ENCODE results near the gene GPR26.

The GPR26 gene

DNA sequence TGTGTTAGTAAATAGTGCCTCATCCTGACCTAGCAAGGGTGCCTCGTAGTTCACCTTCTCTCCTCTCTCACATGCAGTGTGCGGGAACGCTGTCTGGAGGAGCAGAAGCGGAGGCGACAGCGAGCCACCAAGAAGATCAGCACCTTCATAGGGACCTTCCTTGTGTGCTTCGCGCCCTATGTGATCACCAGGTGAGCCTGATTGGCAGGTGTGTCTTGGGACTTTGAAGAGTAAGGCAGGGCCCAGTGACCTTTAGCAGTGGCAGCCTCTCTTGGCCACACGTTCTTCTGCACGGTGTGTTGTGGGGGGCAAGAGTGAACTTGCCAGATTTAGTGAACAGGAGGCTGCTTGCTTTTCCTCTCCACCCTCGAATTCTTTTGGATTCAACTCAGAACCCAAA is 8.6 kb downstream of the GPR26 start:
- Histone ChIP-seq H3K9ac (ENCODE audit: low read depth in 1 of 2, low read length in 2 of 2) (no peak overlapping the region), H3K9me3 (ENCODE audit: control insufficient read depth in 2 of 2, low read length in 2 of 2) (no peaks in the 10 kb centered on the region), H3K4me3 (ENCODE audit: low read length in 2 of 2) (no peak overlapping the region), H3K27ac (ENCODE audit: low read depth in 2 of 2, low read length in 2 of 2) (no peak overlapping the region), H3K4me1 (ENCODE audit: control insufficient read depth in 2 of 2, insufficient read depth in 2 of 2, low read length in 2 of 2) (no peaks in the 10 kb centered on the region), H3K36me3 (ENCODE audit: control insufficient read depth in 2 of 2, insufficient read depth in 2 of 2, low read length in 2 of 2) (no peaks in the 10 kb centered on the region), H3K27me3 (ENCODE audit: control insufficient read depth in 2 of 2, insufficient read depth in 2 of 2, low read length in 2 of 2) (peaks cover 0 to 2% of the 10 kb centered on the region in 2 donors)

DNA sequence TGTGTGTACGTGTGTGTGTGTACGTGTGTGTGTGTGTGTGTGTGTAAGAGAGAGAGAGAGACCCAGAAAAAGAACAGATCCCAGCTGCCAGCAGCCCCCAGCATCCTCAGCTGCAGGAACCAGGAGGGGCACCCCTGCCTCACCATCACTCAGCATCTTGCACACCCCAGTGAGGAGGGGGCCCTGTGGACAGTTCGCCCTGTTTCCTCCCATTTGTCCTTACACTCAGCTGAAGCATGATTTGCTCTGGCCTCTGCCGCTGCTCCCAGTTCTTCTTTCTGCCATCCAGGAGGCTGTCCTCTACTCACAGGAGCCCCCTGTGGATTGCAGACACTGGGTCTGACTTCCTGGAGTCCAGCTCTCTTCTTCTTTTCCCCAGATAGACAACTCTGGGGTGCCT is 9.7 kb downstream of the GPR26 start:
- Histone ChIP-seq H3K36me3 (ENCODE audit: control insufficient read depth in 2 of 2, insufficient read depth in 2 of 2, low read length in 2 of 2) (no peaks in the 10 kb centered on the region), H3K4me1 (ENCODE audit: control insufficient read depth in 2 of 2, insufficient read depth in 2 of 2, low read length in 2 of 2) (no peaks in the 10 kb centered on the region), H3K27ac (ENCODE audit: low read depth in 2 of 2, low read length in 2 of 2) (no peak overlapping the region), H3K27me3 (ENCODE audit: control insufficient read depth in 2 of 2, insufficient read depth in 2 of 2, low read length in 2 of 2) (peaks cover 0 to 2% of the 10 kb centered on the region in 2 donors), H3K4me3 (ENCODE audit: low read length in 2 of 2) (no peak overlapping the region), H3K9ac (ENCODE audit: low read depth in 1 of 2, low read length in 2 of 2) (no peak overlapping the region), H3K9me3 (ENCODE audit: control insufficient read depth in 2 of 2, low read length in 2 of 2) (no peaks in the 10 kb centered on the region)

DNA sequence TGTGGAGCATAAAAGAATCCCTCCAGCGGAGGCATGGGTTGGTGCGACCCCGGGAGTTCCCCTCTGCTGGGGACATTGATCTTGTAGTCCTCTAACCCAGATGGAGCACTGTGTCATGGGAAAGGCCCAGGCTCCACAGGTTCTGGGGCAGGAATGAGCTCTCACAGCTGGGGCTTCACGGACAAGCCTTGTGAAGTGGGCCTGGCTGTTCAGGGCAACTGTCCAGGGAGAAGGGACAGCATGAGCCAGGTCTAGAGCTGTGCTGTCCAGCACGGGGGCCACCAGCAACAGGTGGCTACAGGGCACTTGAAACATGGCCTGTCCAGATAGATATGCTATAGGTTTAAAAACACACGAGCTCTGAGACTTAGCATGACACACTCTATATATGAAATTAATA is 11.4 kb downstream of the GPR26 start:
- no peak overlapping the region for H3K4me3 ChIP-seq (ENCODE audit: low read length in 2 of 2)
- H3K9ac ChIP-seq (ENCODE audit: low read depth in 1 of 2, low read length in 2 of 2) = no peak overlapping the region
- H3K27me3 ChIP-seq (ENCODE audit: control insufficient read depth in 2 of 2, insufficient read depth in 2 of 2, low read length in 2 of 2) = no peaks in the 10 kb centered on the region
- no peaks in the 10 kb centered on the region for H3K4me1 ChIP-seq (ENCODE audit: control insufficient read depth in 2 of 2, insufficient read depth in 2 of 2, low read length in 2 of 2)
- no peaks in the 10 kb centered on the region for H3K36me3 ChIP-seq (ENCODE audit: control insufficient read depth in 2 of 2, insufficient read depth in 2 of 2, low read length in 2 of 2)
- no peak overlapping the region for H3K27ac ChIP-seq (ENCODE audit: low read depth in 2 of 2, low read length in 2 of 2)
- no peaks in the 10 kb centered on the region for H3K9me3 ChIP-seq (ENCODE audit: control insufficient read depth in 2 of 2, low read length in 2 of 2)

GRCh38 chr10:123678376-123678775 is 12.2 kb downstream of the GPR26 start:
- no peaks in the 10 kb centered on the region for H3K36me3 ChIP-seq (ENCODE audit: control insufficient read depth in 2 of 2, insufficient read depth in 2 of 2, low read length in 2 of 2)
- H3K9ac ChIP-seq (ENCODE audit: low read depth in 1 of 2, low read length in 2 of 2) = no peak overlapping the region
- H3K4me3 ChIP-seq (ENCODE audit: low read length in 2 of 2) = no peak overlapping the region
- no peaks in the 10 kb centered on the region for H3K27me3 ChIP-seq (ENCODE audit: control insufficient read depth in 2 of 2, insufficient read depth in 2 of 2, low read length in 2 of 2)
- H3K27ac ChIP-seq (ENCODE audit: low read depth in 2 of 2, low read length in 2 of 2) = no peak overlapping the region
- no peaks in the 10 kb centered on the region for H3K9me3 ChIP-seq (ENCODE audit: control insufficient read depth in 2 of 2, low read length in 2 of 2)
- H3K4me1 ChIP-seq (ENCODE audit: control insufficient read depth in 2 of 2, insufficient read depth in 2 of 2, low read length in 2 of 2) = no peaks in the 10 kb centered on the region

DNA sequence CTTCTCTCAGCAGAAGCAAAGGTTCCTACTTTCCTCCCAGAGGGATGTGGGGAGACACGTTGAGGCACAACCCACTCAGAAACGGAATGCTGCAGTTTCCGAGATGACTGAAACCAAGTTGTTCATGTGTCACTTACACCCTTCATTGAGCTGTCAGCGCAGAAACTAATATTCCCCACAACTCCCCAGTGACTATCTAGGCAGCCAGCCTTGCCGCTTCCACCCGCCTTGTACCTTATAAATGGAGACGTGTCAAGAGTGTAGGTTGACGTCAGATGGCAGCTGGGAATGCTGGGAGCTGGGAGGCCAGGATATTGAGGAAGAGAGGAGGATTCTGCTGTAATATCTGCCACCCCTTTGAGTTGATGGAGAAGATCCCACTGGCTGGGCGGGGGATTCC is 15.1 kb downstream of the GPR26 start:
- Histone ChIP-seq H3K36me3 (ENCODE audit: control insufficient read depth in 2 of 2, insufficient read depth in 2 of 2, low read length in 2 of 2) (no peaks in the 10 kb centered on the region), H3K27me3 (ENCODE audit: control insufficient read depth in 2 of 2, insufficient read depth in 2 of 2, low read length in 2 of 2) (no peaks in the 10 kb centered on the region), H3K9me3 (ENCODE audit: control insufficient read depth in 2 of 2, low read length in 2 of 2) (no peaks in the 10 kb centered on the region), H3K4me3 (ENCODE audit: low read length in 2 of 2) (no peak overlapping the region), H3K4me1 (ENCODE audit: control insufficient read depth in 2 of 2, insufficient read depth in 2 of 2, low read length in 2 of 2) (no peaks in the 10 kb centered on the region), H3K27ac (ENCODE audit: low read depth in 2 of 2, low read length in 2 of 2) (no peak overlapping the region), H3K9ac (ENCODE audit: low read depth in 1 of 2, low read length in 2 of 2) (no peak overlapping the region)

GRCh38 chr10:123682477-123682876 is 16.3 kb downstream of the GPR26 start:
- no peak overlapping the region for H3K9ac ChIP-seq (ENCODE audit: low read depth in 1 of 2, low read length in 2 of 2)
- H3K36me3 ChIP-seq (ENCODE audit: control insufficient read depth in 2 of 2, insufficient read depth in 2 of 2, low read length in 2 of 2) = no peaks in the 10 kb centered on the region
- H3K4me1 ChIP-seq (ENCODE audit: control insufficient read depth in 2 of 2, insufficient read depth in 2 of 2, low read length in 2 of 2) = no peaks in the 10 kb centered on the region
- no peaks in the 10 kb centered on the region for H3K27me3 ChIP-seq (ENCODE audit: control insufficient read depth in 2 of 2, insufficient read depth in 2 of 2, low read length in 2 of 2)
- no peak overlapping the region for H3K4me3 ChIP-seq (ENCODE audit: low read length in 2 of 2)
- H3K27ac ChIP-seq (ENCODE audit: low read depth in 2 of 2, low read length in 2 of 2) = no peak overlapping the region
- H3K9me3 ChIP-seq (ENCODE audit: control insufficient read depth in 2 of 2, low read length in 2 of 2) = no peaks in the 10 kb centered on the region

- Histone ChIP-seq H3K4me1 (ENCODE audit: control insufficient read depth in 2 of 2, insufficient read depth in 2 of 2, low read length in 2 of 2) (no peaks in the 10 kb centered on the region), H3K27me3 (ENCODE audit: control insufficient read depth in 2 of 2, insufficient read depth in 2 of 2, low read length in 2 of 2) (no peaks in the 10 kb centered on the region), H3K9ac (ENCODE audit: low read depth in 1 of 2, low read length in 2 of 2) (no peak overlapping the region), H3K9me3 (ENCODE audit: control insufficient read depth in 2 of 2, low read length in 2 of 2) (no peaks in the 10 kb centered on the region), H3K36me3 (ENCODE audit: control insufficient read depth in 2 of 2, insufficient read depth in 2 of 2, low read length in 2 of 2) (no peaks in the 10 kb centered on the region), H3K4me3 (ENCODE audit: low read length in 2 of 2) (no peak overlapping the region), H3K27ac (ENCODE audit: low read depth in 2 of 2, low read length in 2 of 2) (no peak overlapping the region)
Measured at GRCh38 chr10:123683459-123683858, 17.3 kb downstream of the GPR26 start.

- Histone ChIP-seq H3K27ac (ENCODE audit: low read depth in 2 of 2, low read length in 2 of 2) (no peak overlapping the region), H3K36me3 (ENCODE audit: control insufficient read depth in 2 of 2, insufficient read depth in 2 of 2, low read length in 2 of 2) (no peaks in the 10 kb centered on the region), H3K4me1 (ENCODE audit: control insufficient read depth in 2 of 2, insufficient read depth in 2 of 2, low read length in 2 of 2) (no peaks in the 10 kb centered on the region), H3K27me3 (ENCODE audit: control insufficient read depth in 2 of 2, insufficient read depth in 2 of 2, low read length in 2 of 2) (no peaks in the 10 kb centered on the region), H3K9me3 (ENCODE audit: control insufficient read depth in 2 of 2, low read length in 2 of 2) (no peaks in the 10 kb centered on the region), H3K4me3 (ENCODE audit: low read length in 2 of 2) (no peak overlapping the region), H3K9ac (ENCODE audit: low read depth in 1 of 2, low read length in 2 of 2) (no peak overlapping the region)
Measured at GRCh38 chr10:123683865-123684264, 17.7 kb downstream of the GPR26 start.

GRCh38 chr10:123685260-123685659 is 19.1 kb downstream of the GPR26 start:
- Histone ChIP-seq H3K9me3 (ENCODE audit: control insufficient read depth in 2 of 2, low read length in 2 of 2) (no peaks in the 10 kb centered on the region), H3K4me1 (ENCODE audit: control insufficient read depth in 2 of 2, insufficient read depth in 2 of 2, low read length in 2 of 2) (no peaks in the 10 kb centered on the region), H3K9ac (ENCODE audit: low read depth in 1 of 2, low read length in 2 of 2) (no peak overlapping the region), H3K4me3 (ENCODE audit: low read length in 2 of 2) (no peak overlapping the region), H3K27ac (ENCODE audit: low read depth in 2 of 2, low read length in 2 of 2) (no peak overlapping the region), H3K27me3 (ENCODE audit: control insufficient read depth in 2 of 2, insufficient read depth in 2 of 2, low read length in 2 of 2) (no peaks in the 10 kb centered on the region), H3K36me3 (ENCODE audit: control insufficient read depth in 2 of 2, insufficient read depth in 2 of 2, low read length in 2 of 2) (no peaks in the 10 kb centered on the region)

- Histone ChIP-seq H3K9ac (ENCODE audit: low read depth in 1 of 2, low read length in 2 of 2) (no peak overlapping the region), H3K9me3 (ENCODE audit: control insufficient read depth in 2 of 2, low read length in 2 of 2) (no peaks in the 10 kb centered on the region), H3K36me3 (ENCODE audit: control insufficient read depth in 2 of 2, insufficient read depth in 2 of 2, low read length in 2 of 2) (no peaks in the 10 kb centered on the region), H3K27me3 (ENCODE audit: control insufficient read depth in 2 of 2, insufficient read depth in 2 of 2, low read length in 2 of 2) (no peaks in the 10 kb centered on the region), H3K27ac (ENCODE audit: low read depth in 2 of 2, low read length in 2 of 2) (no peak overlapping the region), H3K4me3 (ENCODE audit: low read length in 2 of 2) (no peak overlapping the region), H3K4me1 (ENCODE audit: control insufficient read depth in 2 of 2, insufficient read depth in 2 of 2, low read length in 2 of 2) (no peaks in the 10 kb centered on the region)
Measured at GRCh38 chr10:123687758-123688157, 21.6 kb downstream of the GPR26 start.

GRCh38 chr10:123689880-123690279 is 23.7 kb downstream of the GPR26 start:
- no peak overlapping the region for H3K4me3 ChIP-seq (ENCODE audit: low read length in 2 of 2)
- H3K9ac ChIP-seq (ENCODE audit: low read depth in 1 of 2, low read length in 2 of 2) = no peak overlapping the region
- H3K4me1 ChIP-seq (ENCODE audit: control insufficient read depth in 2 of 2, insufficient read depth in 2 of 2, low read length in 2 of 2) = no peaks in the 10 kb centered on the region
- H3K36me3 ChIP-seq (ENCODE audit: control insufficient read depth in 2 of 2, insufficient read depth in 2 of 2, low read length in 2 of 2) = no peaks in the 10 kb centered on the region
- no peaks in the 10 kb centered on the region for H3K9me3 ChIP-seq (ENCODE audit: control insufficient read depth in 2 of 2, low read length in 2 of 2)
- no peak overlapping the region for H3K27ac ChIP-seq (ENCODE audit: low read depth in 2 of 2, low read length in 2 of 2)
- H3K27me3 ChIP-seq (ENCODE audit: control insufficient read depth in 2 of 2, insufficient read depth in 2 of 2, low read length in 2 of 2) = no peaks in the 10 kb centered on the region
